Urothelium cell line (cell line): ENCODE data around the gene MED27.

Experiments
- DNase-seq: peaks from one replicate; pipeline ENCODE4 v3.0.0; 2011; ENCODE audit warnings: low spot score, mixed read lengths
- FAIRE-seq: peaks from 2 replicates; lab custom pipeline; 2011; peaks lifted over from hg19 to GRCh38; lab: Jason Lieb, UNC

Gene MED27

GRCh38 chr9:131889437-131890251 is 190.0 kb downstream of the MED27 start:
- no peak for DNase-seq

DNA sequence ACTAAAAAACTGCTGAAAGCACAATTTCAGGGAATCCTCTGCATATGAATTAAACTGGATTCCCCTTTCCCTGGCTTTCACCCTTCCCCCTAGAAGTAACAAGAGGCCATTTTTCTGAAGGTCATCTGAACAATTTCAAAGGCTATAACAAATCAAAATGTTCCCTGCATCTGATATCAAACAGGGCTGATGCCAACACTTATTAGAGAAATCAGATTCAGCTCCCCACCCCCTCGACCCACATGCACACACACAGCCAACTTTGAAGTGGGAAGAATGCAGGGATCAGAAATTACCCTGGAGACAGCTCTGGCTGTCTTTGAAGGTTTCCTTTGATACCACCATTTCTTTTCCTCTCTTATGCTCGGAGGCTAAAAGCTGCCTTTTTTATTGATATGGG is 190.7 kb downstream of the MED27 start:
- DNase-seq: no peak
- FAIRE-seq: no peak

More at GRCh38 chr9:131889437-131890251, 190.0 kb downstream of the MED27 start:
- no peak for FAIRE-seq

DNA sequence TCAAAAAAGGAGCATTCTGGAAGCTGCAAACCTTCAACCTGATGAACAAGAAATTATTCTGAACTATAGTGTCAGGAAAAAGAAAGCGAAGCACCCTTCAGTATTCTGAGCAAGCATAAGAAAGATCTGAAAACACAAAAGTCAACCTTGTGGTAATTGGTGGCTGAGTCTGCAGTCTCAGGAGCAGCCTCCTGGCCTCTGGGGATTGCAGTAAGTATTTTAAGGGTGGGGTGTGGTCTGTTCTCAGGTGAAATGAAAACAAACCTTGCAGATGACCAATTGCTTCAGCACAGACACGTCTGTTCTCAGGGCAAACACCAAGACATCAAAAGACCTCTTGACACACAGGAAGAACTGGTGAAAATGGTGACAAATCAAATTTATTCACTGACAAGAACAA is 192.0 kb downstream of the MED27 start:
- no peak for DNase-seq
- no peak for FAIRE-seq

DNA sequence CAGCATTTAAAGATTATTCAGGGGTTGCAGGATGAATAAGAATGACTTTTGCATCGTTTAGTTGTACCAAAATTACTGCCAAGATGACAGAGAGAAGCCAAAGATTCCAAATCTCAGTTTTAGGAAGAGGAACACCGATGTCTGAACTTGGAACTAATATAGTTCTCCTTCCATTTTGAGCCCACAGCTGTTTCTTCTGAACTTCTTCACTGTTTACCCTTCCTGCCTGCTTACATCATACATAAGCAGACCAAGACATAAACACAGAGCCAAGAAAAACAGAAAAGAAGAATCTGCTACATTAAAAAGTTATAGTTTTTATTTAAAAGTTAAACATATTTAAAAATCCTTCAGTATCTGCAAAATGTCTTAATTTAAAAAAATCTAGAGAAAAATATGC is 192.8 kb downstream of the MED27 start:
- no peak for FAIRE-seq
- DNase-seq: no peak

DNA sequence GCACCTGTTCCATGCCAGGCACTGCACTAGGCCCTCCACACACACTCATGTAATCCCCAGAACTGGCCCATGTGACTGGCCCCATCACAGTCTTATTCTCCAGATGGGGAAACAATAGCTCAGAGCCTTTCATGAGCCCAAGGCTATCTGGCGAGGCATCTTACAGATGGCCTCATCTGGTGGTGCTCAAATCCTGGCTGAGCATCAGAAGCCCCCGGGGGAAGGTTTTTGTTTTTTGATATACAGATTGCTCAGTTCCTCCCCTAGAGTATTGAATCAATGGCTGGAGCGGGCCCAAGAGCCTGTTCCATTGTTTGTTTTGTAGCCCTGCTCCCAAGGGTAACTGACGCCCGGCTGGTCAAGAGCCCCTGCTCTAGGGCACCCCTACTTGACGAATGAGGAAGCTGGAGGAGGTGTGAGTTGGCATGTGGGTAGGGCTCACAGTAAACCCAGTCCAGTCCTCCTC is 194.5 kb downstream of the MED27 start:
- DNase-seq (no peak), FAIRE-seq (no peak)

DNA sequence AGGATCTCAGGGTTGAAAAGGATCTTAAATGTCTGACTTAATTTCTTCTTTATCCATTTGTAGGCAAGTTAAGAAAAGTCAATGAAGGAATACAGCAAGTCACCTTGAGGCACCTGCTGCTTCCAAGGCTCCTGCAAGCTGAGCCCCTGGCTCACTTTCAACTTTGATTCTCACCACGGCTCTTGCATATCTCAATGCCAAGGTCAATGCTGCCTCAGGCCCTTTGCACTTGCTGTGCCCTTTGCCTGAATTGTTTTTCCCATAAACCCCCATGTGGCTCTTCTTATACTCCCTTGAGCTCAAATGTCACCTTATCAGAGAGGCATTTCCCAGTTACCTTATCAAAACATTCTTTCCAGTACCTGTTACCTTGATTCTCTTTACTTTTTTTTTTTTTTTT is 195.4 kb downstream of the MED27 start:
- FAIRE-seq (no peak), DNase-seq (no peak)

DNA sequence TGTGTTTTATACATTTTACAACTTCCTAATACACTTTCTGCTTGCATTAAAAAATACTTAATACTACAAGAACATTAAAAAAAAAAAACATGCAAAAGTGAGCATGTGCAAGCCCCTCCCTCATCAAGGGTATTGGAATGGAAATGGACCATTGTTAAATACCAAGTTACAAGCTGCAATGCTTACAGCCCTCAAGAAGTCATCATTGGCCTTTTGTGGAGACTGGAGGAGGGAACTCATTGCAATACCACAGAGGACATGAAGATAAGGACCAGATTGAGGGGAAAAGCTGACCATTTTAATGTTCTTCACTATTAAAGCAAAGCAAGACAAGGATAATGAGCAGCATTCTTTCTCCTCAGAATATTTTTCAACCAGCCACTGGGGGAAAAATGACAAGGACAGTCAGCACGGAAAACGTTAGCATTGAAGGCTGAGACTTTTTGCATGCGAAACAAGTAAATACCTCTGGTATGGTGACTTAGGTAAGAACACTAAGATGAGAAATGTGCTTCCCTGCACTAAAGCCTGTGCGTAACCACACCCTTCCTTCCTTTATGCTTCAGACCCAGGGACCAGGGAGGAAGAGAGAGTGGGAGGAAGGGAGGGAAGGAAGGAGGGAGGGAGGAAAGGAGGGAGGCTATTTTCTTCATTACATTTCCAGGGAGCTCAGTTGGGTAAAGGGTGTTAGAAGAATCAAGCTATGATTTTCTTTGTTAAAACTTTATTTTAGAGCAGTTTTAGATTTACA is 198.7 kb downstream of the MED27 start:
- DNase-seq: no peak
- no peak for FAIRE-seq

DNA sequence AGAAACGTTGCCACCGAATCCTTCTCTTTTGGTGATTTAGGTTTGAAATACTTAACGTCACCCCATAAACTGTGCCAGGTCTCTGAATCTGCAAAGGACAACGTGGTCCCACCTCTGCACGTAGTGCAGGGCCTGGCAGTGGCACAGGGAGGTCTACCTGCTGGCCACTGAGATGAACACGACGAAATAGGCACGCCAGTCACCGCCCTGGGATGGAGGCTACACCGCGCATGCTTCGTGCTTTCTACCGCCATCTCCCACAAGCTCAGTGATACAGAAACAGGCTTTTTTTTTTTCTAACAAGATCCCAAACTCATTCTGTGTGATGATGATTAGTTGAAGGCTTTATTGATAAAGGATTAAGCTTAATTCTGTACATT is 199.8 kb downstream of the MED27 start:
- FAIRE-seq: no peak
- no peak for DNase-seq

- FAIRE-seq (no peak), DNase-seq (no peak)
Observed at GRCh38 chr9:131879181-131879910, 200.3 kb downstream of the MED27 start.

DNA sequence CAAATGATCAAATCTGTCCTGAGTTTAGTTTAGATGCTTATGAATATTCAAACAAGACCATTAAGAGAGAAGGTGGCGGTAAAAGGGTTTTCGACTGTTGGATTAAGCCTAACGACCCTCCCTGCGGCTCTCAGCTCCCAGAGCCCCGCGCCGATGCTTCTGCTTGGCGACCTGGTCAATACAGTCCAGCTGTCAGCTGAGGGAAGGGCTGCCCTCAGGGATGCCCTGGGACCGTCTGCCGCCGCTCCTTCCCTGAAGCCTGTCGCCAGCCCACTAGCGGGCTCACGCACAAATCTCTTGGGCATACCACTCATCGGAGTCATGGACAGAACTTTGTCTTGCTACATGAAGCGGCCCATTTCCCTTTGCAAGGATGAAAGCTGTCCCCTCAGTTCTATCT is 203.2 kb downstream of the MED27 start:
- DNase-seq (no peak), FAIRE-seq (no peak)

GRCh38 chr9:131875828-131876485 is 203.7 kb downstream of the MED27 start:
- FAIRE-seq: no peak

GRCh38 chr9:131874916-131875670 is 204.6 kb downstream of the MED27 start:
- FAIRE-seq (no peak), DNase-seq (no peak)

More at GRCh38 chr9:131875828-131876485, 203.7 kb downstream of the MED27 start:
- DNase-seq: no peak

GRCh38 chr9:131874447-131874846 is 205.2 kb downstream of the MED27 start:
- DNase-seq (no peak), FAIRE-seq (no peak)

- FAIRE-seq (no peak), DNase-seq (no peak)
Observed at GRCh38 chr9:131873891-131874440, 205.7 kb downstream of the MED27 start.

GRCh38 chr9:131873335-131873734 is 206.3 kb downstream of the MED27 start:
- no peak for FAIRE-seq

DNA sequence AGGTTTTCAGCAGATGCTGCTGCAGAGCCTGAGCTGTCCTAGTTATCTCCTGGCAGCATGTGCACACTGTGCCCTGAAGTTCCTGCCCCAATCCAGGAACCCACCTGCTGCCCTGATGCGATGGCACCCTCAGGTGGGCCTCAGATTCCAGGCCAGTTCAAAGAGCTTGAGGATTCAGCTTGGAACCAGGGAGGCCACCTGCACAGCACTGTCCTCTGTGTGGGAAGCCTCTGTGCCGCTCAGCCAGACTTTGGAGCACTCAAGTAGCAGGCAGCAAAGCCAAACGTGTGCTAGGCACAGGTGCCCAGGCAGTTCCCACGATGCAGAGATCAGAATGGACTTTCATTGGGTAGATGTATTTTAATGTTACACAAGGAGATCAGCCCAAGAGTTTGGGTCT is 207.0 kb downstream of the MED27 start:
- no peak for DNase-seq
- no peak for FAIRE-seq

More at GRCh38 chr9:131873335-131873734, 206.3 kb downstream of the MED27 start:
- no peak for DNase-seq

GRCh38 chr9:131872006-131872405 is 207.7 kb downstream of the MED27 start:
- DNase-seq: no peak
- FAIRE-seq: no peak

DNA sequence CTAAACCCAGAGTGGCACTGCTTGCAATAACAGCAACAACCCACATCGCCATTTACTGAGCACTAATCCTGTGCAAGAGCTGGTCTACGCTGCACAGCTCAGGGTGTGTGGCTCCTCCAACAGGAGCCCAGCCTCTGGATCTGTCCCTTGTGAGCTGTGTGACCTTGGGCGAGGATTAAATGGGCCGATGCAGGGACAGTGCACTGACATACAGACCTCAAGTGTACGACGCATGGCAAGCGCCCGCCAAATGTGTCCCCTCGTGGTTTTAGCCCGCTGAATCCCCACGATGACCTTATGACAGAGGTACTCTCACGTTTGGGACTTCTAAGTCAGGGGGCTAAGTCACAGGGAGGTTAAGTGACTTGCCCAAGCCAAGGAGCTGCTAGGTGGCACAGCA is 209.5 kb downstream of the MED27 start:
- no peak for DNase-seq
- no peak for FAIRE-seq

- FAIRE-seq: no peak
- DNase-seq: no peak
Observed at GRCh38 chr9:131869348-131869747, 210.3 kb downstream of the MED27 start.

- FAIRE-seq (no peak), DNase-seq (no peak)
Observed at GRCh38 chr9:131868766-131869165, 210.9 kb downstream of the MED27 start.
